Stimulated activated CD8-positive, alpha-beta memory T cell treated with anti-CD3 and anti-CD28 coated beads, Interleukin-12 subunit alpha, Interleukin-12 subunit beta, amount 100 ng/mL, for 24 hours (primary cell): ENCODE results near the gene AMOT.

Source experiments
- DNase-seq: peaks from one replicate; pipeline ENCODE4 v3.0.0-alpha.2; 2020; ENCODE audit errors: extremely low read depth

AMOT gene

GRCh38 chrX:112803060-112803459 lies 37.6 kb downstream of the AMOT start:
- DNase-seq: no peak

GRCh38 chrX:112802541-112802940 lies 38.1 kb downstream of the AMOT start:
- DNase-seq: no peak

GRCh38 chrX:112800971-112801775 lies 39.5 kb downstream of the AMOT start:
- DNase-seq: no peak

GRCh38 chrX:112799425-112799824 lies 41.2 kb downstream of the AMOT start:
- DNase-seq: no peak

GRCh38 chrX:112798736-112799135 lies 41.9 kb downstream of the AMOT start:
- no peak for DNase-seq

- DNase-seq: no peak
These were observed 50.7 kb downstream of the AMOT start for GRCh38 chrX:112789931-112790330.

GRCh38 chrX:112786076-112786475 lies 54.6 kb downstream of the AMOT start:
- DNase-seq: no peak

GRCh38 chrX:112785344-112785743 lies 55.3 kb downstream of the AMOT start:
- DNase-seq: no peak

GRCh38 chrX:112784692-112785091 lies 55.9 kb downstream of the AMOT start:
- DNase-seq: no peak

GRCh38 chrX:112779139-112779538 lies 61.5 kb downstream of the AMOT start:
- DNase-seq: no peak

- DNase-seq: no peak
These were observed 65.9 kb downstream of the AMOT start for GRCh38 chrX:112774651-112775293.

GRCh38 chrX:112774142-112774541 lies 66.5 kb downstream of the AMOT start:
- DNase-seq: no peak

- no peak for DNase-seq
These were observed 71.6 kb downstream of the AMOT start for GRCh38 chrX:112769034-112769433.

GRCh38 chrX:112768563-112768962 lies 72.1 kb downstream of the AMOT start:
- no peak for DNase-seq

- no peak for DNase-seq
These were observed 73.9 kb downstream of the AMOT start for GRCh38 chrX:112766774-112767173.

GRCh38 chrX:112761242-112762207 lies 79.1 kb downstream of the AMOT start:
- no peak for DNase-seq

- no peak for DNase-seq
These were observed 79.9 kb downstream of the AMOT start for GRCh38 chrX:112760697-112761096.

GRCh38 chrX:112759966-112760365 lies 80.7 kb downstream of the AMOT start:
- DNase-seq: no peak

- no peak for DNase-seq
These were observed 81.1 kb downstream of the AMOT start for GRCh38 chrX:112759512-112759911.

- no peak for DNase-seq
These were observed 82.7 kb downstream of the AMOT start for GRCh38 chrX:112757946-112758345.

- no peak for DNase-seq
These were observed 87.5 kb downstream of the AMOT start for GRCh38 chrX:112753116-112753515.

- no peak for DNase-seq
These were observed 89.6 kb downstream of the AMOT start for GRCh38 chrX:112751076-112751475.
